H1 (cell line): ENCODE results near the gene TPD52L1. TPM values are rescaled to one million over a fixed set of nuclear protein-coding genes. Genes with fewer than 3 reads are reported as not detected.

ENCODE experiments used
- polyA plus RNA-seq, 7 experiments: library from polyadenylated mRNA; depleted of rRNA in 3 of 7; stranded (reverse) in 5 of 7; unstranded in 2 of 7; fragments of >200 nt in 5 of 7; fragments of 200-250 nt in 2 of 7; gene quantifications; 1 replicate in 5 of 7; 2 replicates in 1 of 7; 4 replicates in 1 of 7; pipeline versions ENCODE4 v1.2.1 to v1.2.3, GENCODE V29; 2011 to 2013; ENCODE audit warnings: missing spikeins in 2 of 7, mixed read lengths in 2 of 7
- total RNA-seq: library from RNA; stranded (reverse); fragmentation: NEBNext Ultra II Directional; extraction: Animal tissue kit (Norgen Biotek cat#: 25700); gene quantifications from 2 replicates; pipeline ENCODE4 v1.2.1, GENCODE V29; 2021
- TF ChIP-seq, protein P1 (sequence below): fragments of 300-600 bp; sonication (generic); IDR thresholded peaks from 2 replicates; pipeline ENCODE4 v1.7.1; 2012; ENCODE audit warnings: low read length, moderate library complexity, mild to moderate bottlenecking, inconsistent platforms; ENCODE audit not compliant: insufficient replicate concordance

The TPD52L1 gene
- total and polyA plus RNA-seq, 2 of the 8 experiments (the other 6 are each of a cell fraction or from before 2014, with no cell fraction given) = 7.4 to 14.2 TPM

- TF ChIP-seq, protein P1, sequence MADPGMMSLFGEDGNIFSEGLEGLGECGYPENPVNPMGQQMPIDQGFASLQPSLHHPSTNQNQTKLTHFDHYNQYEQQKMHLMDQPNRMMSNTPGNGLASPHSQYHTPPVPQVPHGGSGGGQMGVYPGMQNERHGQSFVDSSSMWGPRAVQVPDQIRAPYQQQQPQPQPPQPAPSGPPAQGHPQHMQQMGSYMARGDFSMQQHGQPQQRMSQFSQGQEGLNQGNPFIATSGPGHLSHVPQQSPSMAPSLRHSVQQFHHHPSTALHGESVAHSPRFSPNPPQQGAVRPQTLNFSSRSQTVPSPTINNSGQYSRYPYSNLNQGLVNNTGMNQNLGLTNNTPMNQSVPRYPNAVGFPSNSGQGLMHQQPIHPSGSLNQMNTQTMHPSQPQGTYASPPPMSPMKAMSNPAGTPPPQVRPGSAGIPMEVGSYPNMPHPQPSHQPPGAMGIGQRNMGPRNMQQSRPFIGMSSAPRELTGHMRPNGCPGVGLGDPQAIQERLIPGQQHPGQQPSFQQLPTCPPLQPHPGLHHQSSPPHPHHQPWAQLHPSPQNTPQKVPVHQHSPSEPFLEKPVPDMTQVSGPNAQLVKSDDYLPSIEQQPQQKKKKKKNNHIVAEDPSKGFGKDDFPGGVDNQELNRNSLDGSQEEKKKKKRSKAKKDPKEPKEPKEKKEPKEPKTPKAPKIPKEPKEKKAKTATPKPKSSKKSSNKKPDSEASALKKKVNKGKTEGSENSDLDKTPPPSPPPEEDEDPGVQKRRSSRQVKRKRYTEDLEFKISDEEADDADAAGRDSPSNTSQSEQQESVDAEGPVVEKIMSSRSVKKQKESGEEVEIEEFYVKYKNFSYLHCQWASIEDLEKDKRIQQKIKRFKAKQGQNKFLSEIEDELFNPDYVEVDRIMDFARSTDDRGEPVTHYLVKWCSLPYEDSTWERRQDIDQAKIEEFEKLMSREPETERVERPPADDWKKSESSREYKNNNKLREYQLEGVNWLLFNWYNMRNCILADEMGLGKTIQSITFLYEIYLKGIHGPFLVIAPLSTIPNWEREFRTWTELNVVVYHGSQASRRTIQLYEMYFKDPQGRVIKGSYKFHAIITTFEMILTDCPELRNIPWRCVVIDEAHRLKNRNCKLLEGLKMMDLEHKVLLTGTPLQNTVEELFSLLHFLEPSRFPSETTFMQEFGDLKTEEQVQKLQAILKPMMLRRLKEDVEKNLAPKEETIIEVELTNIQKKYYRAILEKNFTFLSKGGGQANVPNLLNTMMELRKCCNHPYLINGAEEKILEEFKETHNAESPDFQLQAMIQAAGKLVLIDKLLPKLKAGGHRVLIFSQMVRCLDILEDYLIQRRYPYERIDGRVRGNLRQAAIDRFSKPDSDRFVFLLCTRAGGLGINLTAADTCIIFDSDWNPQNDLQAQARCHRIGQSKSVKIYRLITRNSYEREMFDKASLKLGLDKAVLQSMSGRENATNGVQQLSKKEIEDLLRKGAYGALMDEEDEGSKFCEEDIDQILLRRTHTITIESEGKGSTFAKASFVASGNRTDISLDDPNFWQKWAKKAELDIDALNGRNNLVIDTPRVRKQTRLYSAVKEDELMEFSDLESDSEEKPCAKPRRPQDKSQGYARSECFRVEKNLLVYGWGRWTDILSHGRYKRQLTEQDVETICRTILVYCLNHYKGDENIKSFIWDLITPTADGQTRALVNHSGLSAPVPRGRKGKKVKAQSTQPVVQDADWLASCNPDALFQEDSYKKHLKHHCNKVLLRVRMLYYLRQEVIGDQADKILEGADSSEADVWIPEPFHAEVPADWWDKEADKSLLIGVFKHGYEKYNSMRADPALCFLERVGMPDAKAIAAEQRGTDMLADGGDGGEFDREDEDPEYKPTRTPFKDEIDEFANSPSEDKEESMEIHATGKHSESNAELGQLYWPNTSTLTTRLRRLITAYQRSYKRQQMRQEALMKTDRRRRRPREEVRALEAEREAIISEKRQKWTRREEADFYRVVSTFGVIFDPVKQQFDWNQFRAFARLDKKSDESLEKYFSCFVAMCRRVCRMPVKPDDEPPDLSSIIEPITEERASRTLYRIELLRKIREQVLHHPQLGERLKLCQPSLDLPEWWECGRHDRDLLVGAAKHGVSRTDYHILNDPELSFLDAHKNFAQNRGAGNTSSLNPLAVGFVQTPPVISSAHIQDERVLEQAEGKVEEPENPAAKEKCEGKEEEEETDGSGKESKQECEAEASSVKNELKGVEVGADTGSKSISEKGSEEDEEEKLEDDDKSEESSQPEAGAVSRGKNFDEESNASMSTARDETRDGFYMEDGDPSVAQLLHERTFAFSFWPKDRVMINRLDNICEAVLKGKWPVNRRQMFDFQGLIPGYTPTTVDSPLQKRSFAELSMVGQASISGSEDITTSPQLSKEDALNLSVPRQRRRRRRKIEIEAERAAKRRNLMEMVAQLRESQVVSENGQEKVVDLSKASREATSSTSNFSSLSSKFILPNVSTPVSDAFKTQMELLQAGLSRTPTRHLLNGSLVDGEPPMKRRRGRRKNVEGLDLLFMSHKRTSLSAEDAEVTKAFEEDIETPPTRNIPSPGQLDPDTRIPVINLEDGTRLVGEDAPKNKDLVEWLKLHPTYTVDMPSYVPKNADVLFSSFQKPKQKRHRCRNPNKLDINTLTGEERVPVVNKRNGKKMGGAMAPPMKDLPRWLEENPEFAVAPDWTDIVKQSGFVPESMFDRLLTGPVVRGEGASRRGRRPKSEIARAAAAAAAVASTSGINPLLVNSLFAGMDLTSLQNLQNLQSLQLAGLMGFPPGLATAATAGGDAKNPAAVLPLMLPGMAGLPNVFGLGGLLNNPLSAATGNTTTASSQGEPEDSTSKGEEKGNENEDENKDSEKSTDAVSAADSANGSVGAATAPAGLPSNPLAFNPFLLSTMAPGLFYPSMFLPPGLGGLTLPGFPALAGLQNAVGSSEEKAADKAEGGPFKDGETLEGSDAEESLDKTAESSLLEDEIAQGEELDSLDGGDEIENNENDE = no peak
Observed at GRCh38 chr6:125231133-125231532, 77.6 kb downstream of the TPD52L1 start (continued).
